NT2/D1 (cell line): ENCODE measurements around the gene FAM107A.

Experiments used
- YY1 ChIP-seq: IDR thresholded peaks from 2 replicates; pipeline ENCODE4 v1.6.1; 2011; ENCODE audit not compliant: insufficient read length, insufficient read depth
- ZNF274 ChIP-seq: IDR thresholded peaks from 2 replicates; pipeline ENCODE4 v1.6.1; 2011; ENCODE audit warnings: mild to moderate bottlenecking, low read depth, low read length

DNA sequence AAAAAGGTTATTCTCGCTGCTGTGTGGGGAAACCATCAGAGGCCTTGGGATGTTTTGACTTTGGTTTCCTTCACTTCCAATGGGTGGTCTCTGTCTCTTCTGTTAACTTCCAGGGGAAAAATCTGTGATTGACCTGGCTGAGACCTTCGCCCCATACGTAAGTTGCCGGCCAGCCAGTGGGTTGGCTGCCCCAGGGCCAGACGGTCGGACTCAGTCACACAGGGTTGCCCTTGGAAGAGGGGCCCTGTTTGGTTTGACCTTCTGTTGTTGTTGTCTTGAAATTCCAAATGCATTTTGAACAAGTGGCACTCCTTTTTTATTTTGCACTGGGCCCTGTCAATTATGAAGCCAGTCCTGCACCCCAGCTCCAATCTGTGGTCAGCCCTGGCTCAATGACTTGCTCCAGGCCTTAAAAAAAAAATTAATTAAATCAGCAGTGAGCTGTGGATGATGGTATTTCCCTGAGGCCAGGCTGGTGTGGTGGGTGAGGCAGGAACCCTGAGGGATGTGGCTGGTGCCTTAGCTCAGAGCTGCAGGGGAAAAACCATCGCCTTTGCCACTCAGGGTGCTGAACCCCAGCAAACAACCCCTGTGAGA is 4.5 kb downstream of the FAM107A start:
- TF ChIP-seq ZNF274 (no peak), YY1 (no peak)
